HFF-Myc (cell line): Measurements from ENCODE around the gene CHST15.

Experiments used
- DNase-seq: peaks from one replicate; pipeline ENCODE4 v3.0.0-alpha.2; 2011; ENCODE audit warnings: low read depth; ENCODE audit errors: extremely low read depth
- H3K4me3 ChIP-seq: replicated peaks from 2 replicates; pipeline ENCODE4 v1.5.1; 2011; ENCODE audit warnings: low read depth, mild to moderate bottlenecking, control low read depth, low read length
- TF ChIP-seq, protein P1 (sequence below): IDR thresholded peaks from 2 replicates; pipeline ENCODE4 v1.5.1; 2012; ENCODE audit warnings: mild to moderate bottlenecking, low read depth, low read length, control low read depth; ENCODE audit errors: missing control alignments

The CHST15 gene

DNA sequence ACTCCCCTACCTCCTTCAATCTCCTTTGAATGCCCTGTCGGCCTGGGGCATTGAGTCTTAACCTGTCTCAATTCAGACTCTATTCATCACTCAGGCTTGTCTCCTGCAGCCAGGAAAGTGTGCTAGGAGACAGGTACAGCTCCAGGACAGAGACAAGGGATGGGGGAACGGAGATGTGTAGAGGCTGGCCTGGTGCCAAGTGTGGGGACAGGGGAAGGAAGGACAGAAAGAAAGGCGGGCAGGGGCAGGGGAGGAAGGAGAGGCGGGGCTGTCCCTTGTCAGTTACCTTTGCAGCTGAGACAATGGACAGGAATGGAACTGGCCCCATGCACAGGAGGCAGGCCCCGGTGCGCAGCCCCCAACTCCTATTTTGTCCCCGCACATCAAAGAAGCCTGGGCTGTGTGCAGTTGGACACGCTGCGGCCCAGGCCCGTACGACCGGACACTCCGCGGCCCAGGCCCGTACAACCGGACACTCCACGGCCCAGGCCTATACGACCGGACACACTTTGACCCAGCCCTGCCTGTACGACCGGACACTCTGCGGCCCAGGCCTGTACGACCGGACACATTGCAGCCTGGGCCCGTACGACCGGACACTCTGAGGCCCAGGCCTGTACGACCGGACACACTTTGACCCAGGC is 36.9 kb downstream of the CHST15 start:
- DNase-seq, result no peak
- TF ChIP-seq, protein P1, sequence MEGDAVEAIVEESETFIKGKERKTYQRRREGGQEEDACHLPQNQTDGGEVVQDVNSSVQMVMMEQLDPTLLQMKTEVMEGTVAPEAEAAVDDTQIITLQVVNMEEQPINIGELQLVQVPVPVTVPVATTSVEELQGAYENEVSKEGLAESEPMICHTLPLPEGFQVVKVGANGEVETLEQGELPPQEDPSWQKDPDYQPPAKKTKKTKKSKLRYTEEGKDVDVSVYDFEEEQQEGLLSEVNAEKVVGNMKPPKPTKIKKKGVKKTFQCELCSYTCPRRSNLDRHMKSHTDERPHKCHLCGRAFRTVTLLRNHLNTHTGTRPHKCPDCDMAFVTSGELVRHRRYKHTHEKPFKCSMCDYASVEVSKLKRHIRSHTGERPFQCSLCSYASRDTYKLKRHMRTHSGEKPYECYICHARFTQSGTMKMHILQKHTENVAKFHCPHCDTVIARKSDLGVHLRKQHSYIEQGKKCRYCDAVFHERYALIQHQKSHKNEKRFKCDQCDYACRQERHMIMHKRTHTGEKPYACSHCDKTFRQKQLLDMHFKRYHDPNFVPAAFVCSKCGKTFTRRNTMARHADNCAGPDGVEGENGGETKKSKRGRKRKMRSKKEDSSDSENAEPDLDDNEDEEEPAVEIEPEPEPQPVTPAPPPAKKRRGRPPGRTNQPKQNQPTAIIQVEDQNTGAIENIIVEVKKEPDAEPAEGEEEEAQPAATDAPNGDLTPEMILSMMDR, result no peak
- H3K4me3 ChIP-seq, result no peak overlapping the region

DNA sequence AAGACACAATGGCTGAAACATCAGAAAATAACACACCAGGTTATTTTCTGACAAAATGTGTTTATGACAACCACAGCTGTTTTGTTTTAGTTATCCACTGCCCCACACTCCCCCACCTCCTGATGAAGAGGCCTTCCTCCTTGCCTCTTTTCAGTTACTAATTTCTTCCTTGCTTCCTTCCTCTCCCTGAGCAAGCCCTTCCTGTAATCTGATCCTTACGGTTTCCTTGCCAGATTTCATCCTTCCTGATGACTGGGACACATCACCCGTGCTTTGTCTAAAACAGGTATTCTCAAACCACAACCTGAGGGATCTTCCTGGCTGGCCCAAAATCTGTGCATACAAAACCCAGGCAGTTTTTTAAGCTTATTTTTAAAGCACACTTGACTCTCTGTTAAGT is 39.4 kb downstream of the CHST15 start:
- no peak for DNase-seq
- no peak overlapping the region for H3K4me3 ChIP-seq
- TF ChIP-seq, protein P1, result no peak

DNA sequence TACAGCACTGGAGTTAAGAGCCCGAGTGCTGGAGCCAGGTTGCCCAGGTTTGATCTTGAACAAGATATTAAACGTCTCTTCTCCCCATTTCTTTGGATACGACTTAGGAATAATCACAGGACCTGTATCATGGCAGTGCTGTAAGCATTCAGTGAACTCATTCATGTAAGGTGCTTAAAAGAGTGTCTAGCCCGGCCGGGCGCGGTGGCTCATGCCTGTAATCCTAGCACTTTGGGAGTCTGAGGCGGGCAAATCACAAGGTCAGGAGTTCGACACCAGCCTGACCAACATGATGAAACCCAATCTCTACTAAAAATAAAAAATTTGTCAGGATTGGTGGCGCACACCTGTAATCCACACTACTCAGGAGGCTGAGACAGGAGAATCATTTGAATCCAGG is 40.8 kb downstream of the CHST15 start:
- TF ChIP-seq, protein P1, result no peak
- no peak overlapping the region for H3K4me3 ChIP-seq
- no peak for DNase-seq

DNA sequence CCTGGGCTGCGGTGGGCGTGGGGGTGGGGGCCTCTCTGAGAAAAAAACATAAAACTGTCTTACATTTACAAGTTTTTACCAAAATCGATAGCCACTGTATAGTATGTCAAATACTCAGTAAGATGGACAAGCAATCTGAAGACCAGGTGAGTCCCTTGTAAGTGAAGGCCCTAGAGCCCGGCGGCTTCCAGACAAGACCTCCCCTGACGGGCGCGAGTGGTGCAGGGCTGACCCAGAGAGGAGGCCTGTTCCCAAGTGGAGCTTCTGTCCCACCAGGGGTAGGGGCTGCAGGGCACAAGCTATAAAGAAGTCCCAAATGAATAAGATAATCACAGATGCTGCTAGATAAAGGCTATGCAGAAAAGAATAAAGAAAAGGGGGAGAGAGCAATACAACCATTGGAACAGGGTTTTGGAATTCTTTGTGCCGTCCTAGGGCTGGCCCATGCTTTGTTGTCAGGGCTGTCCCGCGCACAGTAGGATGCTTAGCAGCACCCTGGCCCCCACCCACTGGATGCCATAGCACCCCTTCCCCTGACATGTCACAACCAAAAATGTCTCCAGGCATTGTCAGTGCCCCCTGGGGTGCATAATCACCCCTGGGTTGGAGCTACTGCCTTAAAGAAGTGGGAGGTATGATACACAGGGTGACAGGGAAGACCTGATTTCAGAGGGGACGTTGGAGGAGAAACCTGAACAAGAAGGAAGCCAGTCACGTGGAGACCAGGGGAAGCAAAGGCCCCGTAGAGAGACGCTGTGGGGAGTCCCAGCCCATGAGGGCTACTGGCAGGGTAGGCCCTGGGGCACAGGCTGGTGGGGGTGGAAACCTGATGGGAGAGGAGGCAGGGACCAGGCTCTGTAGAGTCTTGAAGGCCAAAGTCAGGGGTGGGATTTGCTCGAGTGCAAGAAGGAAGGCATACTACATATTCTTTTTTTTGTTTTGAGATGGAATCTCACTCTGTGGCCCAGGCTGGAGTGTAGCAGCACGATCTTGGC is 43.1 kb downstream of the CHST15 start:
- TF ChIP-seq, protein P1, result no peak
- H3K4me3 ChIP-seq, result no peak overlapping the region
- DNase-seq, result no peak

DNA sequence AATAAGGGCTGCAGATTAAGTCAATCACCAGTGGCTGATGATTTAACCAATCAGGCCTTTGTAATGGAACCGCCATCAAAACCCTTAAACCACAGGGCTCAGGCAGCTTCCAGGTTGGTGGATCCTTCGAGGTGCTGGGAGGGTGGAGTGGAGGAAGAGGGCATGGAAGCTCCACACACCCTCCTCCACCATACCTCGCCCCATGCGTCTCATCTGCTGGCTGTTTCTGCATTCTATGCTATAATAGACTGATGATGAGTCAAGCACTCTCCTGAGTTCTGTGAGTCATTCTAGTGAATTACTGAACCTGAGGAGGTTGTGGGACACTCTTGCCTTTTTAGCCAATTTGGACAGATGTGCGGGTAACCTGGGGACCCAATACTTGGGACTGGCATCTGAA is 43.9 kb downstream of the CHST15 start:
- TF ChIP-seq, protein P1, result no peak
- DNase-seq, result no peak

DNA sequence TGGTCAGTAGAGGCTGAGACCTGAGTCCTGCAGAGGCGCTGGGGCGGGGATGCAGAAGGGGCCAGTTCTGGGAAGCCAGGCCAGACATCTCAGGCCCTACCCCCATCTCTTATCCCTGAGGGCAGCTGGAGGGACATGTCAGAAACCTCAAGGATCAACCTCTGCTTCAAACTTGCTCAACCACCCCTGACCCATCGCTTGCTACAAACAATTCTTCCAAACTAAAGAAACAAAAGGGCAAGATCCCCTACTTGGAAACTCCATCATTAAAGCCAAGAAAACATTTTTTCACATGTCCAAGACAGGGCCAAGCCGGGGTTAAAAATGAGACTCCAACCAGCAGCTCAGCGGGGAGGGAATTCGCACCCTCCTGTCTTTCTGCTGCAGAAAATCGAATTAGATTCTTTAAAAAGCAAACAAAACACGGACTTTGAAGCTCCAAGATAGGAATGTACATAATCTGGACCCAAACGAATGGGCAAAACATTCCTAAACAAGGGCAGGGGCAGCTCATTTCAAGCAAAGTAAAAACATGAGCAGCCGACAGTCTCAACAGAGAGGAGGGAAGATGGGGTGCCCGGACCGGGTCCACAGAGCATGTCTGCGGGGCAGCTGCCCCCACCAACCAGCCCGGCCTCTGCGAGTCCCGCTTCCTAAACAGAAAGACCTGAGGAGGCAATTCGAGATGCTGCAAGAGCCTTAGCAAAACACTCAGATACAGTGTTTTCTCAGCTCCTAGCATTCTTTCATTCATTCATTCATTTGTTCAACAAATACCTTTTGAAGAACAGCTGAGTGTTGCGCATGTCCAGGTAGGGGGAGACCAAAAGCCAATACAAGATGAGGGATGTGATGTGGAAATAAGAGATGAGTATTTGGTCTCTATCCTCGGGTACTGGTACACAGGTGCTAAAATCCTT is 44.8 kb downstream of the CHST15 start:
- TF ChIP-seq, protein P1, result no peak
- no peak for DNase-seq
- no peak overlapping the region for H3K4me3 ChIP-seq

More for the DNA sequence above, 43.9 kb downstream of the CHST15 start:
- no peak overlapping the region for H3K4me3 ChIP-seq
